ENCODE measurements around the gene ZBTB11. TPM values are rescaled to one million over a fixed set of nuclear protein-coding genes. Genes with fewer than 3 reads are reported as not detected.
"Not testable (repeated sequence)": the region's sequence is repeated elsewhere in the genome, so short reads cannot be mapped to it uniquely, and the experiment has no call there.

Gene ZBTB11
- total RNA-seq, 4 donors from 2014 or later = 22.1 to 34.2 (median 26.7) TPM

DNA sequence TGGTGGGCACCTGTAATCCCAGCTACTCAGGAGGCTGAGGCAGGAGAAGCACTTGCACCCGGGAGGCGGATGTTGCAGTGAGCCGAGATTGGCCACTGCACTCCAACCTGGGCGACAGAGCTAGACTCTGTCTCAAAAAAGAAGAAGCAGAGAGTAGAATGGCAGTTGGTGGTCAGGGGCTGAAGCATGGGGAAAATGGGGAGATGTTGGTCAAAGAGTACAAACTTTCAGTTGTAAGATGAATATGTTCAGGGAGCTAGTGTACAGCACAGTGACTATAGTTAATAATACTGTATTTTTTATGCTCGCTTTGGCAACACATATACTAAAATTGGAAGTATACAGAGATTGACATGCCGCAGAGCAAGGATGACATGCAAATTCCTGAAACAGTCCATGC is 61.4 kb downstream of the ZBTB11 start:
- intact Hi-C loops (cut with DNase I; ENCODE audit: low total_unique reads) = no loop called here

DNA sequence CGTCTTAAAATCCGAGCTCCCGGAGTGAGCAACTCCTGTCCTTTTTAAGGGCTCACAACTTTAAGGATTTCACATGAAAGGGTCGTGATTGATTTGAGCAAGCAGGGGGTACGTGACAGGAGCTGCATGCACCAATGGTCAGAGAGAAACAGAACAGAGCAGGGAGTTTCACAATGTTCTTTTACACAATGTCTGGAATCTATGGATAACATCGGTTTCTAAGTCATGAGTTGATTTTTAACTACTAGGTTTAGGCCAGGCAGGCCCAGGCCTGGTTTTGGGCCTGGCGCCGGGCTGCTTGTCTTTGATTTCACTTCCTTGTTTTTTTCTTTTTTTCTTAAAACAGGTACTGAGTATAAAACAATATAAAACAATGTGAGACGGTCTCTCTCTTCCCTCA is 63.9 kb downstream of the ZBTB11 start:
- 71 to 87% methylated on average over 9 of the region's 9 CpGs for WGBS, 2 donors
- DNase-seq (ENCODE audit: low spot score in 2 of 2); H3K4me3 ChIP-seq (ENCODE audit: low read depth, poor library complexity, severe bottlenecking); intact Hi-C loops (cut with DNase I; ENCODE audit: low total_unique reads): not testable (repeated sequence)

More for the DNA sequence above, 61.4 kb downstream of the ZBTB11 start:
- H3K4me3 ChIP-seq (ENCODE audit: low read depth, poor library complexity, severe bottlenecking) = no peak overlapping the region
- no peak for DNase-seq (ENCODE audit: low spot score in 2 of 2)
- WGBS, 2 donors = 94 to 95% methylated on average over 6 of the region's 6 CpGs
- no peak for TF ChIP-seq POLR2A (IDR thresholded peaks at IDR 0.05)
- TF ChIP-seq, protein P1, sequence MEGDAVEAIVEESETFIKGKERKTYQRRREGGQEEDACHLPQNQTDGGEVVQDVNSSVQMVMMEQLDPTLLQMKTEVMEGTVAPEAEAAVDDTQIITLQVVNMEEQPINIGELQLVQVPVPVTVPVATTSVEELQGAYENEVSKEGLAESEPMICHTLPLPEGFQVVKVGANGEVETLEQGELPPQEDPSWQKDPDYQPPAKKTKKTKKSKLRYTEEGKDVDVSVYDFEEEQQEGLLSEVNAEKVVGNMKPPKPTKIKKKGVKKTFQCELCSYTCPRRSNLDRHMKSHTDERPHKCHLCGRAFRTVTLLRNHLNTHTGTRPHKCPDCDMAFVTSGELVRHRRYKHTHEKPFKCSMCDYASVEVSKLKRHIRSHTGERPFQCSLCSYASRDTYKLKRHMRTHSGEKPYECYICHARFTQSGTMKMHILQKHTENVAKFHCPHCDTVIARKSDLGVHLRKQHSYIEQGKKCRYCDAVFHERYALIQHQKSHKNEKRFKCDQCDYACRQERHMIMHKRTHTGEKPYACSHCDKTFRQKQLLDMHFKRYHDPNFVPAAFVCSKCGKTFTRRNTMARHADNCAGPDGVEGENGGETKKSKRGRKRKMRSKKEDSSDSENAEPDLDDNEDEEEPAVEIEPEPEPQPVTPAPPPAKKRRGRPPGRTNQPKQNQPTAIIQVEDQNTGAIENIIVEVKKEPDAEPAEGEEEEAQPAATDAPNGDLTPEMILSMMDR (IDR thresholded peaks at IDR 0.05) = no peak

DNA sequence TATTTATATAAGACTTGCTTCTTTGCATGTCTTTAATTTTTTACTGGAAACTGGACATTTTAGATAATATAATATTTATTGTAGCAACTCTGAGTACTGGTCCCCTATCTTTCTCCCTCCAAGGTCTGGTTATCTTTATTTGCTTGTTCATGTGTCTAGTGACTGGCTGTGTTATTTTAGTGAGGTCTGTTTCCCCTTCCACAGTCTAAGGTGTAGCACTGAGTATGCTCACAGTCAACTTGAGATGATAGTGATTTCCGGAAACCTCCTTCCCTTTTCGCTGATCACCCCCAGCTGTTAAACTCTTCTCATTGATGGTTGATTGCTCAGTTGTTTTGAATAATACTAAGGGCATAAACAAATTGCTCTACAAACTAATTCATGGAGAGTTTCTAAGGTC is 65.9 kb downstream of the ZBTB11 start:
- no peak for DNase-seq (ENCODE audit: low spot score in 2 of 2)
- 94% methylated on average over 2 of the region's 2 CpGs for WGBS, 2 donors
- TF ChIP-seq, protein P1 (IDR thresholded peaks at IDR 0.05) = no peak
- TF ChIP-seq POLR2A (IDR thresholded peaks at IDR 0.05) = no peak
- H3K4me3 ChIP-seq (ENCODE audit: low read depth, poor library complexity, severe bottlenecking) = no peak overlapping the region
- intact Hi-C loops (cut with DNase I; ENCODE audit: low total_unique reads) = no loop called here

DNA sequence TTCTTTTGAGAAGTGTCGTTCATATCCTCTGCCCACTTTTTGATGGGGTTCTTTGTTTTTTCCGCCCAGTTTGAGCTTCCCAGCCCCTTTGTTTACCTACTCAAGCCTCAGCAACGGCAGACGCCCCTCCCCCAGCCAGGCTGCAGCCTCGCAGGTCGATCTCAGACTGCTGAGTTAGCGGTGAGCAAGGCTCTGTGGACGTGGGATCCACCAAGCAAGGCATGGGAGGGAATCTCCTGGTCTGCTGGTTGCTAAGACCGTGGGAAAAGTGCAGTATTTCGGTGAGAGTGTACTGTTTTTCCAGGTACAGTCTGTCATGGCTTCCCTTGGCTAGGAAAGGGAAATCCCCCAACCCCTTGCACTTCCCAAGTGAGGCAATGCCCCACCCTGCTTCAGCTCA is 71.5 kb downstream of the ZBTB11 start:
- whole genome bisulfite sequencing, 2 donors = 80 to 85% methylated on average over 10 of the region's 10 CpGs
- H3K4me3 ChIP-seq (ENCODE audit: low read depth, poor library complexity, severe bottlenecking); intact Hi-C loops (cut with DNase I; ENCODE audit: low total_unique reads); DNase-seq (ENCODE audit: low spot score in 2 of 2): not testable (repeated sequence)

DNA sequence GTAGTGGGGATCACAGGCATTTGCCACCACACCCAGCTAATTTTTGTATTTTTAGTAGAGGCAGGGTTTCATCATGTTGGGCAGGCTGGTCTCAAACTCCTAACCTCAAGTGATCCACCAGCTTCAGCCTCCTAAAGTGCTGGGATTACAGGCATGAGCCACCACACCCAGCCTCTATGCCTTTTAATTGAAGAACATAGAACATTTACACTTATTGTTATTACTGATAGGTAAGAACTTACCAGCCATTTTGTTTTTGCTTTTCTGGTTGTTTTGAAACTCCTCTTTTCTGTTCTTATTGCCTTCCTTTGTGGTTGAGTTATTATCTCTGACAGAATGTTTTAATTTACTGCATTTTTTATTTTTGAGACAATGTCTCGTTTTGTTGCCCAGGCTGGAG is 73.7 kb downstream of the ZBTB11 start:
- 70 to 82% methylated on average over 1 of the region's 1 CpG for WGBS, 2 donors
- TF ChIP-seq, protein P1 (IDR thresholded peaks at IDR 0.05) = no peak
- intact Hi-C loops (cut with DNase I; ENCODE audit: low total_unique reads) = no loop called here
- no peak for DNase-seq (ENCODE audit: low spot score in 2 of 2)
- H3K4me3 ChIP-seq (ENCODE audit: low read depth, poor library complexity, severe bottlenecking) = no peak overlapping the region

DNA sequence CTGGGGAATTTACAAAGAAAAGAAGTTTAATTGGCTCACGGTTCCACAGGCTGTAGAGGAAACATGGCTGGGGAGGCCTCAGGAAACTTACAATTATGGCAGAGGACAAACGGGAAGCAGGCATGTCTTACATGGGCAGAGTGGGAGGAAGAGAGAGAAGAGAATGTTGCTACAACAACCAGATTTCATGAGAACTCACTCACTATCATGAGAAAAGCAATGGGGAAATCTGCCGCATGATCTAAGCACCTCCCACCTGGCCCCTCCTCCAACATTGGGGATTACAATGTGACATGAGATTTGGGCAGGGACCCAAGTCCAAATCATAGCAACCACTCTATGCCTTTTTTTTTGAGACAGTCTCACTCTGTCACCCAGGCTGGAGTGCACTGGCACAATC is 74.2 kb downstream of the ZBTB11 start:
- TF ChIP-seq POLR2A (IDR thresholded peaks at IDR 0.05) = no peak
- TF ChIP-seq, protein P1 (IDR thresholded peaks at IDR 0.05) = no peak
- WGBS, 2 donors = 89 to 91% methylated on average over 3 of the region's 3 CpGs
- no peak overlapping the region for H3K4me3 ChIP-seq (ENCODE audit: low read depth, poor library complexity, severe bottlenecking)
- intact Hi-C loops (cut with DNase I; ENCODE audit: low total_unique reads) = no loop called here
- DNase-seq (ENCODE audit: low spot score in 2 of 2) = no peak

Other genes with a start within 250 kb of the ZBTB11 start
- gene SENP7, start 163.9 kb downstream of the ZBTB11 start, total RNA-seq = 10 to 100 TPM; 13.2 to 18.3 (median 15.8) TPM
- gene TRMT10C, start 115.3 kb downstream of the ZBTB11 start, total RNA-seq = 10 to 100 TPM; 14.3 to 22.3 (median 20.4) TPM
- gene PCNP, start 103.0 kb downstream of the ZBTB11 start, total RNA-seq = 10 to 100 TPM; 55.3 to 73.8 (median 61.0) TPM
- gene RPL24, start 9.6 kb upstream of the ZBTB11 start, total RNA-seq = 1,000 to 10,000 TPM in 3 of 4 donors, 100 to 1,000 TPM in 1; 995 to 1,453 (median 1,259) TPM
- gene CEP97, start 47.5 kb upstream of the ZBTB11 start, total RNA-seq = 1 to 10 TPM; 6.5 to 8.3 (median 7.4) TPM
- gene NXPE3, start 102.1 kb upstream of the ZBTB11 start, total RNA-seq = 1 to 10 TPM; 2.0 to 5.6 (median 2.7) TPM
- gene NFKBIZ, start 172.4 kb upstream of the ZBTB11 start, total RNA-seq = 100 to 1,000 TPM; 155 to 440 (median 310) TPM

Measured in lower leg skin (tissue), 4 donors.